ENCODE data around the gene ZFYVE9.
"Not testable (repeated sequence)": the region's sequence is repeated elsewhere in the genome, so short reads cannot be mapped to it uniquely, and the experiment has no call there.

The ZFYVE9 gene

DNA sequence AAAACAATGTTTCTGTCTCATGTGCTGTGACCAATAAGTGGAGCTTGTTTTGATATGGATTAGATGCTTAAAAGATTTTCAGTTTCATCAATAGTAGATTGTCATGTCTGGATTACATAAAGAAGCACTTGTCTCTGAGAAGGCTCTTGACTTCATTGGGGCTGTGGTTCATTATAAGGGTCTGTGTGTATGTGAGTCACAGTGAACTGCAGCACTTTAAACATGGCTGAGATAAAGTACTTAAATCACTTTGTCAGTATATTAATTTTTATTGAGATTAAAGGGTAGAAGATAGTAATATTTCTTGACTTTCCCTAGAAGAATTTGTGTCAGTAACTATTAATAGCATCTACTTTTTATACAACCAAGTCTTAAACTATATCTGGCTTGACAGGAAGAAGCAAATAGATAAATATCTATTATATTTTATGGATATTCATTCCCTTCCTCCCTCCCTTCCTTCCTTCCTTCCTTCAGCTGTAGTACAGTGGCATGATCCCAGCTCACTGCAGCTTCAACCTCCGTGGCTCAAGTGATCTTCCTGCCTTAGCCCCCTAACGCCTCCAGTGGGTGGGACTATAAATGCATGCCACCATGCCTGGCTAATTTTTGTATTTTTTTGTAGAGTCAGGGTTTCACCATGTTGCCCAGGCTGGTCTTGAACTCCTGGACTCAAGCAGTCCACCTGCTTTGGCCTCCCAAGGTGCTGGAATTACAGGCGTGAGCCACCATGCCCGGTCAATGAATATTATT lies 48.8 kb downstream of the ZFYVE9 start:
- no peak for DNase-seq (ENCODE audit: low read depth)

DNA sequence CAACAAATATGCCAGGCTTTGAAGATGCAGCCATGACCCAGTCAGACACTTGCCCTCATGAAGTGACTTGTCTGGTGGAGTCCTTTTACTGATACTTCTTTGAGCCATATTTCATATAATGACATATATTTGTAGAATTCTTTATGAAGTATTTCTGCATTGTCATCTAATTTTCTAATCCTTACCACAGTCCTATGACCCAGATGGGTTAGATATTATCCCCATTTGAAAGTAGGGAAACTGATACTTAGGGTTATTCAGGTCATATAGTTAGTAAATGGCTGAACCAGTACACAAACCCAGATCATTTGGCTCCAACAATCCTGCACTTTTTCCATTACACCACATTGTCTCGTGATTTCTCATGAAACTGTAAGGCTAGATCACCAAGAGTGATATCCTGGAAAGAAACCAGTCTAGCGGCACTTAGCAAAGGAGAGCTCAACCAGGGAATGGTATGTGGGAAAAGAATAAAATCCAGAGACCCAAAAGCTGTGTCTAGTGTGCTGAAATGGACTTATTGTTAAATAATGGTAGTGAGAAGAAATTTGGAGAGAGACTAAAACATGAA lies 49.6 kb downstream of the ZFYVE9 start:
- no peak for DNase-seq (ENCODE audit: low read depth)

DNA sequence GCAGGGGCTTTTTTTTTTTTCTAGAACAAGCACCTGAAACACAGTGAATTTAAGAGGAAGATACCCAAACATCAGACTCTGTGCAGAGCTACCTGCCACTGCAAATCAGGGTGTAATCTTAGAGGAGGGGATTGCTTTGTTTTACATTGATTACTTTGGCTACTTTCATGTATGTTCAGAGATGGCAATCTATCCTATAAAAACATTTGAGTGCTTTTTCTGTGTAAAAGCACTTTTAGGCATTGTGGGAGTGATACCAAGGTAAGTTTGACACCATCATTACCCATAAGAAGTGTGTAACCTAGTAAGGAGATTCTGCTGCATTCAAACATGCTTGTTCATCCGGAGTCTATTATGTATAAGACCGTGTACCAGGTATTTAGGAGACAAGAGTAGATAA lies 50.1 kb downstream of the ZFYVE9 start:
- no peak for DNase-seq (ENCODE audit: low read depth)

DNA sequence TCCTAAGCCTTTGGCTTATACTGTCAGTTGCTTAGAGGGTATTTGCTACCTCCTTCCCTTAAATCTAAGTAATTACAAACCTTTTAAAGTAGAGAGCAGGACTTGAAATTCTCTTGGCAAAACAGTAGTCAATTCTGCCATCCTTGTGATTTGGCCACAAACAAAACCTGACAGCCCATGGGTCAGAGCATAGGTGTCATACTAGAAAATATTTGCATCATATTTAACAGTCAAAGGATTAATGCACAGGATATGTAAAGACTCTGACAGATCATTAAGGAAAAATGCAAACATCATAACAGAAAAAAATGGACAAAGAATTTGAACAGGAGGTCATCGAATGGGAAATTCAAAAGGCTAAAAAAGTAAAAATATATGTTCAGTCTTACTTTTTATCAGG lies 50.5 kb downstream of the ZFYVE9 start:
- no peak for DNase-seq (ENCODE audit: low read depth)

DNA sequence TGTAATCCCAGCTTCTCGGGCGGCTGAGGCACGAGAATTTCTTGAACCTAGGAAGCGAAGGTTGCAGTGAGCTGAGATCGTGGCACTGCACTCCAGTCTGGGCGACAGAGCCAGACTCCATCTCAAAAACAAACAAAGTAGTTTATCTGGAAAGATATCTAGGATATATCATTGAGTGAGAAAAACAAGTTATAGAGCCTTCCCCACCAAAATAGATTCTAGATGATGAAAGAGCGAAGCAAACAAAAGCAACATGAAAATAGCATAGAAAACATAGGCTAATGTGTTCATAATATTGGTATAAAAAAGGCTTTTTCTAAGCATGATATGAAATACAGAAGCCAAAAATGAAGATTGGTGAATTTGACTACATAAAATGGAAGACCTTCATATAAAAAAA lies 52.1 kb downstream of the ZFYVE9 start:
- no peak for DNase-seq (ENCODE audit: low read depth)

DNA sequence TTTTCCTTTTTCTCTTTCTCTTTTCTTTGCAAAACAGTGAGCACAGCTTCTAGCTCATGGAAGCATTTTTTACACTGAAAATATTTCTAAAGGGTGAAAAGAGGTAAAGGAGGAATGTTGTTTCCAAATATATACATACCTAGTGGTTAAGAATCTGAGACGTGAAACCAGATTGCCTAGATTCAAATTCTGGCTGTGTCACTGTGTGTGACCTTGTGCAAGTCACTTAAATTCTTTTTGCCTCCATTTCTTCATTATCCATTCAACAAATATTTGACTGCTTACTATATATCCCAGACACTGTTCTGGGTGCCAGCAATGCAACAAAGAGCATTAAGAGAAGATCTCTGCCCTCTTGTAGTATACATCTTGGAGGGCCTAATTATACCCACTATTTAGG lies 53.3 kb downstream of the ZFYVE9 start:
- DNase-seq (ENCODE audit: low read depth) = no peak

DNA sequence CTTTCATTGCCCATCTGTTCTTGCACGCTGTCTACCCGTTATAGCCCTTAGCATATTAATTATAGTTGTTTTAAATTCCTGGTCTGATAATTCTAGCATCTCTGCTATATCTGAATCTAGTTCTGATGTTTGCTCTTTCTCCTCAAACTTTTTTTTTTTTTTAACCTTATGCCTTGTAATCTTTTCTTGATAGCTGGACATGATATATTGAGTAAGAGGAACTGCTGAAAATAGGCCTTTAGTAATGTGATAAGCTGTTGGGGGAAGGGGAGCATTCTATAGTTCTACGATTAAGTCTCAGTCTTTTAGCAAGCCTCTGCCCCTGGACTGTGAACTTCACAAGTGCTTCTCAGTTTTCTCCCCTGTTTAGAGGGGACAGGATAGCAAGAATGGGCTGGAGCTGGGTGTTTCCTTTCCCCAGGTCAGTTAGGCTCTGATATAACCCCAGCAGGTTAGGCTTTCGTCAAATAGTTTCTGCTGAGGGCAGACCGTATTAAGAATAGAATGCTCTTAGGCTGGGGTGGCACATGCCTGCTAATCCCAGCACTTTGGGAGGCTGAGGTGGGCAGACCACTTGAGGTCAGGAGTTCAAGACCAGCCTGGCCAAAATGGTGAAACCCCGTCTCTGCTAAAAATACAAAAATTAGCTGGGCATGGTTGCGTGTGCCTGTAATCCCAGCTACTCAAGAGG lies 62.2 kb downstream of the ZFYVE9 start:
- no peak for DNase-seq (ENCODE audit: low read depth)

DNA sequence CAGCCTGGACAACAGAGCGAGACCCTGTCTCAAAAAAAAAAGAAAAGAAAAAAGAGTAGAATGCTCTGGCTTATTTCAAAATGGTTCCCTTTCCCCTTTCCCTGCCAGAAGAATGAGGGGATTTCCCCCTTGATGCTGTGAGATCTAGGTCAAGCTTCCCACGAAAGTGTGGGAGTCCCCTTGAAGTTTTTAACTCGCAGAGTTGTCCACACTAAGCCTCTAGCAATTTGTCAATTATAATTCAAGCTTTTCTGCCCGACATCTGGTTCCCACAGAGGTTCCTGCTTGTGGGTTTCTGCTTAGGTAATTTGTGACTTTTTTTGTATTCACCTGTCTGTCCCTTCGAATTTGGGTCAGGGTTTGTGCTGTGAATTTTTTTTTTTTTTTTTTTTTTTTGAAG lies 62.8 kb downstream of the ZFYVE9 start:
- DNase-seq (ENCODE audit: low read depth) = no peak

DNA sequence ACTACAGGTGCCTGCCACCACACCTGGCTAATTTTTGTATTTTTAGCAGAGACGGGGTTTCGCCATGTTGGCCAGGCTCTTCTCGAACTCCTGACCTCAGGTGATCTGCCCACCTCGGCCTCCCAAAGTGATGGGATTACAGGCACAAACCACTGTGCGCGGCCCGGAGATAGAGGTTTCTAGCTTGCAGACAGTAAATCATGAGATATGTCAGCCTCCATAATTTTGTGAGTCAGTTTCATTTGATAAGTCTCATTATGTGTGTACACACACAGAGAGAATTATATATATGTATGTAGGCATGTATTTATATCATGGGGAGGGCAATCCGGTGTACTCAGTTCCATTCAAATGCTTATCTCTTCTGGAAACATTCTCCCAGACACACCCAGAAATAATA lies 64.8 kb downstream of the ZFYVE9 start:
- DNase-seq (ENCODE audit: low read depth) = not testable (repeated sequence)

DNA sequence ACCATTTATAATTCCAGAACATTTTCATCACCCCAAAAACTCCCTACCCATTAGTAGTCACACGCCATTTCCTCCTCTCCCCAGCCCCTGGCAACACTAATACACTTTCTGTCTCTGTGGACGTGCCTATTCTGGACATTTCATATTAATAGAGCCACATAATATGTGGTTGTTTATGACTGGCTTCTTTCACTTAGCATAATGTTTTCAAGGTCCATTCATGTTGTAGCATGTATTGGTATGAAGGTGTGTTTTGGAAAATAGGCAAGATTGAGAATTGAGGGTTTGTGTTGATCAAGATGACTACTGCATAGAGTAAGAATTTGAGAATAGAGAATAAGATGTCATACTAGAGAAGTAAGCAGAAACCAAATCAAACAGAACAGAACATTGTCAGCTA lies 67.5 kb downstream of the ZFYVE9 start:
- DNase-seq (ENCODE audit: low read depth) = no peak

DNA sequence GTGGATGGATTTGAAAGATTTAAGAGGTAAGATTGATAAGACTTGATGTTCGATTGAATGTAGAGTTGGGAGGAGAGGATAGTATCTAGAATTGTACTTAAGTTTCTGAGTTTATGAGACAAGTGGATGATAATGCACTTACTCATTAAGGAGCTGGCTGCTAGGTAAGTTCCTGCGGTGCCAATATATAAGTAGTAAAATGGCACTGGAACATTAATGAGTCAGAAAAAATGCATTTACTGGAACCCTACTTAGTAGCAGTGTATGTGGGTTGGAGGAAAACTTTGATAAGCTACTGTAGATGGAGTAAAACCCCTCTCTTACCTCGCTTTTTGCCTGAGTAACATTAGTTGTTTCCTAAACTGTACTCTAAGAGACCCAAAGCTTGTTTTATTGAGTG lies 68.2 kb downstream of the ZFYVE9 start:
- no peak for DNase-seq (ENCODE audit: low read depth)

DNA sequence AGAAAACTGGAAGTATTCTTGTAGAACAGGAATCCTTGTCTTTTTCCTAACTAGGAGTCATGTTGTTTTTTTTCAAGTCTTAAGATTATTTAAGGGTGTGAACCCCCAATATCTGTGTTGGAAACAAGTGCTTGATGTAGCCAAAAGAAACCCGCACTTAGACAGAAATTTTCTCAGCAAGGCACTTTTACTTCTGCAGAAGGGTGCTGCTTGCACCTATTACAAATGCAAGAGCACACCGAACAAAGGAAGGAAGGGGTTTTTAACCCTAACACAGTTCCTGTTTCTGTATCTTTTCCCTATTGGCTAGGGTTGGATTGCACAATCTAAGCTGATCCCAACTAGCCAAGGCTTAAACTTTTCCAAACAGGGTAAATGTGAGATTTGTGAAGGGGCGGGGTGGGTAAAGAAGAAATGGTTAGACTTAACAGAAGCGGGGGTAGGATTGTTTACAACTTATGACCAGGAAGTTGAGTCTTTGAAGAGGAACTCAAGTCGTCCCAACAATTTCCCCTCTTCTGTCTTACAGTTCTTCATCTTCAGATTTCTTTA lies 75.1 kb downstream of the ZFYVE9 start:
- no peak for DNase-seq (ENCODE audit: low read depth)

DNA sequence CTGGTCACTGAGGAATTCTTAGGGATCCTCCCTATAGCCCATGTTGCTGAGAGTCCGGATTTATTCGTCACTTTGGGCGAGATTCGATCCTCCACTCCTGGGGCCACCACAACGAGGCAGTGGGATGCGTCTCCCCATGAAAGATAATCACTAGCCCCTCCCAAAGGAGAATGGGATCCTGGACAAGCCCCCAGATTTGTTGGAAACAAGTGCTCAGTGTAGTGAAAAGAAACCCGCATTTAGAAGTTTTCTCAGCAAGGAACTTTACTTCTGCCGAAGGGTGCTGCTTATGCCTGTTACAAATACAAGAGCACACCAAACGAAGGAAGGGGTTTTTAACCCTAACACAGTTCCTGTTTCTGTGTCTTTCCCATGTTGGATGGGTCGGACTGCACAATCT lies 83.3 kb downstream of the ZFYVE9 start:
- DNase-seq (ENCODE audit: low read depth) = no peak

DNA sequence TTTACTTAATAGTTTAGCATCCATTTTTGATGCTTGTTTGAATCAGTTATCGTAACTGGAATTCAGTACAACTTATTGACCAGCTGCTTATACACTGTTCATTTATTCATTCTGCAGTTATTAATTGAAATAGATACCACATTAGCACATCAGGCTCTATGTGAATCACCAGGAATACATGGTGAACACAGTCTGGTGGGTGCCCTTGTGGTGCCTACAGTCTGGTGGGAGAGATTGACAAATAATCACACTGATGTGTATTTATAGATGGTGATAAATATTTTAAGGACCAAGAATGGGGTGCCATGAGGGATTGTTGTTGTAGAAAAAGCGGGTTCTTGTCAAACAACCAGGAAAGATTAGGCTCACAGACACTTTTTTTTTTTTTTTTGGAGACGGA lies 87.6 kb downstream of the ZFYVE9 start:
- DNase-seq (ENCODE audit: low read depth) = no peak

DNA sequence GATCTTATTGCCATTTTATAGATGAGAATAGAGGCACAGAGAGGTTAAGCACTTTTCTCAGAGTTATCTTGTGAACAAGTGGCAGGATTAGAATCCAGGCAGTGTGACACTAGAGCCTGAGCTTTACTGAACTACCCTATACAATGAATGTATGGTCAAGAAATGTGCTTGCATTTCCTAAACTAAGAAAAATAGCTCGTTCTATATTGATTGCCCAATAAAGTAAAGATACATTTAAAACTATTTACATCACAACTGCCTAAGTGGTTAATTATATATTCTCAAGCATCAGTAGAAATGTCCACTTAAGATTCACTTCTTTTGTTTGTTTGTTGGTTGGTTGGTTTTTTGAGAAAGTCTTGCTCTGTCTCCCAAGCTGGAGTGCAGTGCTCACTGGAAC lies 91.6 kb downstream of the ZFYVE9 start:
- DNase-seq (ENCODE audit: low read depth) = no peak

DNA sequence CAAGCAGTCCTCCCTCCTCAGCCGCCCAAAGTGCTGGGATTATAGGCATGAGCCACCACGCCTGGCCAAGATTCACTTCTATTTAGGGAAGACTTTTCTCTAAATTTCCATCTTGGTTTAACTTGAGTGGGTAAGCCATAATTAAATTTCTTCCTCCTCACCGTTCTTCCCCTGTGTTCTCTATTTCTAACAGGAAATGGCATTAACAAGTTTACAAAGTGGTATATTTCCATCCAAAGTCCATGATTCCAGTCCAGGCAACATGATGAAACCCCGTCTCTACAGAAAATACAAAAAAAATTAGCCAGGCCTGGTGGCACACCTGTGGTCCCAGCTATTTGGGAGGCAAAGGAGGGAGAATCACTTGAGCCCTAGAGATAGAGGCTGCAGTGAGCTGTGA lies 92.1 kb downstream of the ZFYVE9 start:
- no peak for DNase-seq (ENCODE audit: low read depth)

DNA sequence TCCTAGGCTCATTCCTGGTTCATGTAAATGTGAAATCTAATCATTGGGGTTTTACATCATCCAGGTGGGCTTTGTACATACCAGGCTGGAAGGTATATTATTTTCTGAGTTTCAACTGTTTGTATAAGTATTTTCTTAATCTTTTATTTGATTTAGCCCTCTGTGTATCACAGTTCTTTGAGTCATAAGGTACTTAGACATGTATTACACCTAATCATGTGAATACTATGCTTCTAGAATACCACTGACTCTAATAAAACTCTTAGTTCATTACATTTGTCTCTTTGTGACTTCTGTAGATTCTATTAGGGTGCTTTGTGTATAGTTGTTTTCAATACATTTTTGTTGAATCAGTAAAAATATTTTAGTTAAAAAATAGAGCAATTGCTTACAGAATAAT lies 92.8 kb downstream of the ZFYVE9 start:
- DNase-seq (ENCODE audit: low read depth) = no peak

DNA sequence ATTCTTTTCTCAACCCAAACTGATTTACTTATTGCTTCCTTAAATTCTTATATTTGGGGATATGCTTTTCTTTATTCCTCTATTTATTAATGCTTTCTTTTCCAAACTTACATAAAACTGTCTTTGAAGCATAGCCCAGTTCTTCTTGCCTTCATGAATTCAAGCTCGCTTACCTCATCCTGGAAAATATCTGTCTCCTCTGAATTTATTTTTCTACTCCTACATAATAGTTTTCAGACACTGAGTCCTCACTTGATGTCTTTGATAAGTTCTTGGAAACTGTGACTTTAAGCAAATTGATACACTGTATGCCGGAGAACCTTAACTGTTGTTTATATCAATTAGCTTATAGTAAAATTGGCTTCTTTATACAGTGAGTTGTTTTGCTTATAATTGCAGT lies 93.8 kb downstream of the ZFYVE9 start:
- no peak for DNase-seq (ENCODE audit: low read depth)

DNA sequence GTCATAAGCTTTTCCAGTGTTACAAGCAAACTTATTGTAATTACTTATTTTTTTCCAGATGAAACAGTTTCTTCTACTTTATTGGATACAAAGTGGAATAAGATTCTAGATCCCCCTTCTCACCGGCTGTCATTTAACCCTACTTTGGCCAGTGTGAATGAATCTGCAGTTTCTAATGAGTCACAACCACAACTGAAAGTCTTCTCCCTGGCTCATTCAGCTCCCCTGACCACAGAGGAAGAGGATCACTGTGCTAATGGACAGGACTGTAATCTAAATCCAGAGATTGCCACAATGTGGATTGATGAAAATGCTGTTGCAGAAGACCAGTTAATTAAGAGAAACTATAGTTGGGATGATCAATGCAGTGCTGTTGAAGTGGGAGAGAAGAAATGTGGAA lies 95.5 kb downstream of the ZFYVE9 start:
- no peak for DNase-seq (ENCODE audit: low read depth)

DNA sequence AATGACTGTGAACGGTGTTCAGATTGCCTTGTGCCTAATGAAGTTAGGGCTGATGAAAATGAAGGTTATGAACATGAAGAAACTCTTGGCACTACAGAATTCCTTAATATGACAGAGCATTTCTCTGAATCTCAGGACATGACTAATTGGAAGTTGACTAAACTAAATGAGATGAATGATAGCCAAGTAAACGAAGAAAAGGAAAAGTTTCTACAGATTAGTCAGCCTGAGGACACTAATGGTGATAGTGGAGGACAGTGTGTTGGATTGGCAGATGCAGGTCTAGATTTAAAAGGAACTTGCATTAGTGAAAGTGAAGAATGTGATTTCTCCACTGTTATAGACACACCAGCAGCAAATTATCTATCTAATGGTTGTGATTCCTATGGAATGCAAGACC lies 96.6 kb downstream of the ZFYVE9 start:
- DNase-seq (ENCODE audit: low read depth) = no peak

DNA sequence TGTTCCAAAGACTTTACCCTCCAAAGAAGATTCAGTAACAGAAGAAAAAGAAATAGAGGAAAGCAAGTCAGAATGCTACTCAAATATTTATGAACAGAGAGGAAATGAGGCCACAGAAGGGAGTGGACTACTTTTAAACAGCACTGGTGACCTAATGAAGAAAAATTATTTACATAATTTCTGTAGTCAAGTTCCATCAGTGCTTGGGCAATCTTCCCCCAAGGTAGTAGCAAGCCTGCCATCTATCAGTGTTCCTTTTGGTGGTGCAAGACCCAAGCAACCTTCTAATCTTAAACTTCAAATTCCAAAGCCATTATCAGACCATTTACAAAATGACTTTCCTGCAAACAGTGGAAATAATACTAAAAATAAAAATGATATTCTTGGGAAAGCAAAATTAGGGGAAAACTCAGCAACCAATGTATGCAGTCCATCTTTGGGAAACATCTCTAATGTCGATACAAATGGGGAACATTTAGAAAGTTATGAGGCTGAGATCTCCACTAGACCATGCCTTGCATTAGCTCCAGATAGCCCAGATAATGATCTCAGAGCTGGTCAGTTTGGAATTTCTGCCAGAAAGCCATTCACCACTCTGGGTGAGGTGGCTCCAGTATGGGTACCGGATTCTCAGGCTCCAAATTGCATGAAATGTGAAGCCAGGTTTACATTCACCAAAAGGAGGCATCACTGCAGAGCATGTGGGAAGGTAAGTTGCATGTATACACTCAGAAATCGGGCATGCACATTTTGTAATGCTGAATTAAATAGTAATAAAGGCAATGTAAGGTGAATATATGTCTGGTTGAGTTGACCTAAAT lies 97.2 kb downstream of the ZFYVE9 start:
- no peak for DNase-seq (ENCODE audit: low read depth)

DNA sequence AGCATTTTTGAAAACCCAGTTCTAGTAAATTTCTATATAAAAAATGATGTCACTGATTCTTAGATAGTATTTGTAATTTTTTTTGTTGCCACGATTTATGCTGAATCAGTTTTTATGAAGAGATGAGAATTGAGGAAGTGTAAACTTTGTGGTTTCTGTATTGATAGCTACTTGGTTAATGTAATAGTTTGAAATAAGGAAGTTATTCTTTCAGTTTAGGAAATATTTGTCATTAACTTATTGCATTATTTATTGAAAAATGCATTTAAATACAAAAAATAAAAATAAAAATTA lies 97.8 kb downstream of the ZFYVE9 start:
- no peak for DNase-seq (ENCODE audit: low read depth)
